ENCODE data around the gene VASH2. TPM values are rescaled to one million over a fixed set of nuclear protein-coding genes. Genes with fewer than 3 reads are reported as not detected.
A peak's percentile ranks its signal among the peaks of the same experiment; 100 is the strongest.

The VASH2 gene
- total and polyA plus RNA-seq, 2 of the 8 experiments (the other 6 are each of a cell fraction or from before 2014, with no cell fraction given), result 44.0 to 187 TPM

- TF ChIP-seq CTCF (IDR thresholded peaks at IDR 0.05; ENCODE audit: control extremely low read depth in 1 of 3, insufficient read depth in 1 of 3, low read depth in 1 of 3, low read length in 3 of 3), result peak; percentile 34 to 77 (median 58)
- TF ChIP-seq GTF2F1 (IDR thresholded peaks at IDR 0.05; ENCODE audit: borderline replicate concordance, low read depth, low read length), result 0 out of 2 replicates have a peak, but pooled peaks have one; percentile 11
- TF ChIP-seq HDAC6 (IDR thresholded peaks at IDR 0.05; ENCODE audit: low read depth, low read length), result no peak
- no peak for TF ChIP-seq SIX5 (IDR thresholded peaks at IDR 0.05; ENCODE audit: low read depth, low read length)
- no peak for TF ChIP-seq CHD2 (IDR thresholded peaks at IDR 0.05; ENCODE audit: low read length)
- TF ChIP-seq BRCA1 (IDR thresholded peaks at IDR 0.05; ENCODE audit: low read depth, low read length), result no peak
- no peak for TF ChIP-seq CHD7 (IDR thresholded peaks at IDR 0.05; ENCODE audit: insufficient replicate concordance, low read length)
Measured at GRCh38 chr1:212915245-212916091, 34.9 kb upstream of the VASH2 start (continued).
